Activated naive CD4-positive, alpha-beta T cell treated with Interleukin-2 at 50 U/mL for 16 hours (primary cell): Measurements from ENCODE around the gene ENTPD3.
"Not testable (repeated sequence)": the region's sequence is repeated elsewhere in the genome, so short reads cannot be mapped to it uniquely, and the experiment has no call there.

ENCODE experiments used
- DNase-seq: peaks from one replicate; pipeline ENCODE4 v3.0.0-alpha.2; 2020

The ENTPD3 gene

DNA sequence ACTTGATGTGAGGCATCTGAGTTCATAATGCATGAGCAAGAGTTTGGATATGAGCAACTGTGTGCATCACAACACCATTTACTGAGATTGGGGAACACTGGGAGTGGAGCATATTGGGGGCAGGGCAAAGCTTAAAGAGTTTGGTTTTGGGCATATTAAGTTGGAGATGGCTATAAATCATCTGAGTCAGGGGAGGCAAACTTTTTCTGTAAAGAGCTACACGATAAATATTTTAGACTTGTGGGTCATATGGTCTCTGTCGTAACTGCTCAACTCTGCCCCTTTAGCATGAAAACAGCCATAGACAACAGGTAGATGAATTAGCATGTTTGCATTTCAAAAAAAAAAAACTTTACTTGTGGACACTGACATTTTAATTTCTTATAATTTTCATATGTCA lies 20.0 kb downstream of the ENTPD3 start:
- no peak for DNase-seq

GRCh38 chr3:40407611-40408010 lies 20.6 kb downstream of the ENTPD3 start:
- DNase-seq, result no peak

GRCh38 chr3:40414270-40414669 lies 27.3 kb downstream of the ENTPD3 start:
- no peak for DNase-seq

GRCh38 chr3:40417845-40418543 lies 31.0 kb downstream of the ENTPD3 start:
- no peak for DNase-seq

DNA sequence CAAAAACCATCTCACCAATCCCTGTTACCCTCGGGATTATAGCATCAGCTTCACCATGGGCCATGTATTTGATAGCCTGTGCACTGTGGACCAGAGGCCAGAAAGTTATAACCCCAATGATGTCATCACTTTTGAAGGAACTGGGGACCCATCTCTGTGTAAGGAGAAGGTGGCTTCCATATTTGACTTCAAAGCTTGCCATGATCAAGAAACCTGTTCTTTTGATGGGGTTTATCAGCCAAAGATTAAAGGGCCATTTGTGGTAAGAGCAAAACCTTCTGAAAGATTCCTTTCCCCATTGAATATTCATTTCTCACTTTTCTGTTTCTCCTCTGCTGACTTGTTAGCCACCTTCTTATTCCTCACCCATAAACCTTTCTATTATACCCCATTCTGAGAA lies 35.9 kb downstream of the ENTPD3 start:
- DNase-seq, result no peak

- no peak for DNase-seq
Observed at GRCh38 chr3:40427045-40427669, 40.2 kb downstream of the ENTPD3 start.

DNA sequence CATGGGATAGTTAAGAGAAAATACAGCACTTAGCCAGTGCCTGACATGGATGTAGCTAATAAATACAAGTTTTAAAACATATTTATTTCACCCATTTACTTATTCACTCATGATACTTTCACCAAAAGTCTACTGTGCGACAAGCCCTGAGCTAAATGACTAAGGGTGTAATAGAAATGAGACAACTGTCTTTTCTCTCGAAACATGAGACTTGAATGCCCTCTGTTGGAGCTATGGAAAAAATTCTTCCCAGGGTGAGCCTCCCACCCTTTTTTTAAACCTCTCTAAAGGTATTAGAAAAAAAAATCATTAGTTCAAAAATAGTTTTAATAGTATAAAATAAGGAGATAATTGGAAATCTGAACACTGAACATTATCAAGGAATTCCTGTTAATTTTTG lies 45.8 kb downstream of the ENTPD3 start:
- no peak for DNase-seq

- DNase-seq, result no peak
Observed at GRCh38 chr3:40437889-40438288, 50.9 kb downstream of the ENTPD3 start.

DNA sequence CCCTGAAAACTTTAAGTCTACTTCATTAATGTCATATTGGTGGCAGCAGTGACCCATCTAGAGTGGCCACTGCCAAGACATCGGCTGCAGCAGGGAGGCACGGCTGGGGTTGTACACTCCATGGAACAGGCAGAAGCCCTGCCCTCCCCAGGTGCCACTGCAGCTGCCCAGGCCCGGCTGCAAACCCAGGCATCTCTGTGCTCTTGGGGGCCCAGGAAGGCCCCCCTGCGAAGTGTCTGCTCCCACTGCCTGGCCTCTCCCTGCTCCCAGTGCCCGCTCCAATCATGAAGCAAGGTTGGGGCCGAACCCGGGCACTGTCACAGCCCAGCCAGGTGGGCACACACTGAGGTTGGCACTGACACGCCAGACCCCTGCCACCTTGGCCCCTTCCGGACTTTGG lies 58.1 kb downstream of the ENTPD3 start:
- DNase-seq, result no peak

- DNase-seq, result no peak
Observed at GRCh38 chr3:40445880-40446279, 58.9 kb downstream of the ENTPD3 start.

DNA sequence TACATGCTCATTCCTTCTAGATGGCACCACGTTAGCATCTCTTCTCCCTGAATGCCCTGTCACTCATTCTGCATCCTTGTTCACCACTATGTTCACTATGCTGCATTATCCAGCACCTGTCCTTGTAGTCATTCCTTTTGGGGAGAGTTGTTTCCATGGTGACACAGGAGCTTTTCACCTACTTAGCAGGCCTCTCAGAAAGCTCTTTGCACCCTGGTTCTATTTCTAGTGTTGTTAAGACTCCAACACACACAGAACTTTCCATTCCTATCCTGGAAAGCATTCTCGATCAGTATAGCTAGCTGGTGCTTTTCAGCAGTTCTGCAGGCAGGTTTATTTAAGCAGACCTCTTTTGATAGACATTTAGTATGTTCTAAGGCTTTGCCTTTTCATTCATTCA lies 63.5 kb downstream of the ENTPD3 start:
- no peak for DNase-seq

GRCh38 chr3:40451551-40451950 lies 64.6 kb downstream of the ENTPD3 start:
- DNase-seq, result no peak

- no peak for DNase-seq
Observed at GRCh38 chr3:40452057-40452456, 65.1 kb downstream of the ENTPD3 start.

GRCh38 chr3:40452562-40452875 lies 65.5 kb downstream of the ENTPD3 start:
- no peak for DNase-seq

DNA sequence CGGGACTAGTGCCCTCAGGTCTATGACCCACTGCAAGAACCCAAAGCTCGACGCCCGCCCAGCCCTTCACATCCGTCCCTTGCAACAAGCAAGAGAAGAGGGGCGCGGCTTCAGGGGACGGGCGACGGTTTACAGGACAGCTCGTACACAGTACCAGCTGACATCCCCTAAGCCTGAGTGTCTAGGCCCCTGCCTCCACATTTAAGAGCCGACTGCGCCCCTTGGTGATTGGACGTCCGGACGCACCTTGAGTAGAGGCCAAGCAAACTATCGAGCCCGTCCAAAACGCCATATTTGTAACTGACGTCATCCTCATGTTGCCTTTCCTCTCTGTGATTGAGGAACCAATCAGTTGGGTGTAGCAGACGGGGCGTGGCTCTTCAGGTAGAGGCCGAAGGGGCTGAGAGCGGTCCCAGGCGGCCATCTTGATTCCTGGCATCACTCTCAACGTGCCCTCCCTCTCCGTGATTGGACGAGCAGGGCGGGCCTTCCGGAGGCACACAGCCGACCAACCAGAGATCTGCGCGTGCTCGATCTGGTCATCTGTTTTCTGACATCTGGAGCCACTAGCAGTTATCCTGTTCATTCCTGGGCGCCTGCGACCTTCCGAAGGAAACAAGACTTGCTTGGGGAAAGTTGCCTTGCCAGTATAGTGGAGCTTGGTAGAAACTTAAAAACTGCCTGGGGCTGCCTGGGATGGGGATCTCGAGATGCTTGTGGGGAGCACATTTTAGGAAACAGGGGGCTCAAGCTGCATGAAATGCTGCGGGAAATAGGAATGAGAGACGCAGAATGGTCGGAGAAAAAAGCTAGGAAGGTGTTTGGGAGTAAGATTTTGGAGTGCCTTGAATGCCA lies 66.1 kb downstream of the ENTPD3 start:
- peak; percentile 97 for DNase-seq

DNA sequence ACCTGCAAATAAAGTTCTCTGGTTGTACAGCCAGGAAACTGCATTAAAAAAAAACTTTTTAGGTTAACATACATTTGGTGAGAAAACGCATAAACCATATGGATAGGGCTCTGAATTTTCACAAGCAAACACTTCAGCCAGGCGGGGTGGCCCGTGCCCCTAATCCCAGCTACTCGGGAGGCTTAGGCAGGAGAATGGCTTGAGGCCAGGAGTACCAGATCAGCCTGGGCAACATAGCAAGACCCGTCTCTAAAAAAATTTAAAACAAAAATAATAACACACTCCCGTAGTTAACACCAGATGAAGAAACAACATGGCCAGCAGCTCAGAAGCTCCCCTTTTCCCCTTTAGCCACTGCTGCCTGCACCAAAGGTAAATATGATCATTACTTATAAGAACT lies 66.9 kb downstream of the ENTPD3 start:
- no peak for DNase-seq

DNA sequence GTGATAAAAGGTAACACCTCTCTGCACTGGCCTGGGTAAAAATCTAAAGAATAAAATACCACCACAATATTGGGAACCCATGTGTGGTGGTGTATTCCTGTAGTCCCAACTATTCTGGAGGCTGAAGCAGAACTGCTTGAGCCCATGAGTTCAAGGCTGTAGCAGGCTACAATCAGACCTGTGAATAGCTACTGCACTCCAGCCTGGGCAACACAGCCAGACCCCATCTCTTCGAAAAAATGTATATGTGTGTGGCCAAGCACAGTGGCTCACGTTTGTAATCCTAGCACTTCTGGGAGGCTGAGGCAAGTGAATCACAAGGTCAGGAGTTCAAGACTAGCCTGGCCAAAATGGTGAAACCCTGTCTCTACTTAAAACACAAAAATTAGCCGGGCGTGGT lies 68.3 kb downstream of the ENTPD3 start:
- DNase-seq, result no peak

- DNase-seq, result no peak
Observed at GRCh38 chr3:40456279-40456939, 69.4 kb downstream of the ENTPD3 start.

DNA sequence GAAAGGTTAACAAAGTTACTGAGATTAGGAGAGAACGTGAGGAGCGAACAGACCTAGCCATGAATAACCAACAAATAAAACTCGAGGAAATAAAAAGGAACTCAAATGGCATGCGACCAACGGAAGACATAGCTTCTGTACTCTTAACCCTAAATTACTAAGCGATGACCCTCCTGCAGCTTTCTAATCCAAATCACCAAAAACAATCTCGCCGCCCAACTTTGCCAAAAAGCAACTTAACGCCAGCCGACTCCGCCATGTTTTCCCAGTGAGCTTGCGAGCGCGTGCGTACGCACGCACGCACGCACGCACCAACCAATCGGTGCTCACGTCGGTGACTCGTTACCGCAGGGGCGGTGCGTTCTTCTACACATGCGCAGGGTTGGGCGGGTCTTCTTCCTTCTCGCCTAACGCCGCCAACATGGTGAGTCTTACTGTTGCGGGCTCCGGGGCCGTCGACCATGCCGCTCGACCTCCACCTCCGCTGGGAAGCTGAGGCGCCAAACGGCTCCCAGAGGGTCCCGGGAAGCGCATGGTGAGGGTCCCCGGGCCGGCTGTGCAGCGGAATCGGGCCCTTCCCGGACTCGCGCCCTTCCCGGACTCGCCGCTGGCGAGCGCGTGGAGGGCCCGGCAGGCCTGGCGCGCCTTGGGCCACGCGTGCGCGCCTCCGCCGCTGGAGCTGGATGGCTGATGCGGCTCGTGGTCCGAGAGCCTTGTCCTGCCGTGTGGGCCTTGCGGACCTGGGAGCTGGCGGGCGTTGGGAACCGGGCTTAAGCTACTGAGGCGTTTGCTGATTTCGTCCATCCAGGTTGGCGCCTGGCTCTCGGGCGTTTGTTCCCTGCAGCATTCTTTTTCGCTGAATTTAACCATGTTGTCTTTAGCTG lies 70.2 kb downstream of the ENTPD3 start, which contains the start of gene RPL14:
RPL14 (plus strand) TSS at position 400 of the 884 bp plus-strand sequence; CDS start at position 533, 133 bp downstream.
- peak; percentile 97 for DNase-seq

GRCh38 chr3:40458473-40458872 lies 71.5 kb downstream of the ENTPD3 start:
- no peak for DNase-seq

- DNase-seq, result not testable (repeated sequence)
Observed at GRCh38 chr3:40460481-40460880, 73.5 kb downstream of the ENTPD3 start.

DNA sequence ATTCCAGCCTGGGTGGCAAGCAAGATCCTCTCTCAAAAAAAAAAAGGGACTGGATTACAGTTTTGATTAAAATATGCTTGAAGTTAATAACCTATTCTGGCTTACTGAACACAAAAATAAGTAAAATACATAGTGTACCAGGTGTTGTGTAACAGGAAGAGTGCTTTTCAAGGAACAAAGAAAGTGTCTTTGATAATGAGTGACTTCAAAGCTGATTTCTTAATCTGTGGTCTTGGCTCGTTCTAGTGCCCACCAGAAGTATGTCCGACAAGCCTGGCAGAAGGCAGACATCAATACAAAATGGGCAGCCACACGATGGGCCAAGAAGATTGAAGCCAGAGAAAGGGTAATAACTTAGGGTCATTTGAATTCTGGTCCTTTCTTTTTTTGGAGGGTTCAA lies 74.2 kb downstream of the ENTPD3 start:
- DNase-seq, result no peak
